ENCODE data around the gene MARCHF3.
"Not testable (repeated sequence)": the region's sequence is repeated elsewhere in the genome, so short reads cannot be mapped to it uniquely, and the experiment has no call there.

The MARCHF3 gene

GRCh38 chr5:127026166-127026565 is 4.2 kb downstream of the MARCHF3 start:
- no peak overlapping the region for H3K27ac ChIP-seq (ENCODE audit: low read length)
- no peak overlapping the region for H3K9ac ChIP-seq (ENCODE audit: low read length in 2 of 2)
- peaks cover 4% of the 10 kb centered on the region for H3K4me1 ChIP-seq (ENCODE audit: control insufficient read depth, insufficient read depth, low read length)
- H3K9me3 ChIP-seq (ENCODE audit: control insufficient read depth in 2 of 2, low read length in 2 of 2) = no peaks in the 10 kb centered on the region
- H3K27me3 ChIP-seq (ENCODE audit: control insufficient read depth in 1 of 2, insufficient read depth in 2 of 2, low read length in 2 of 2) = no peaks in the 10 kb centered on the region
- H3K36me3 ChIP-seq (ENCODE audit: control insufficient read depth in 2 of 2, insufficient read depth in 2 of 2, low read length in 2 of 2) = no peaks in the 10 kb centered on the region
- H3K4me3 ChIP-seq (ENCODE audit: low read length in 2 of 2) = no peak overlapping the region

DNA sequence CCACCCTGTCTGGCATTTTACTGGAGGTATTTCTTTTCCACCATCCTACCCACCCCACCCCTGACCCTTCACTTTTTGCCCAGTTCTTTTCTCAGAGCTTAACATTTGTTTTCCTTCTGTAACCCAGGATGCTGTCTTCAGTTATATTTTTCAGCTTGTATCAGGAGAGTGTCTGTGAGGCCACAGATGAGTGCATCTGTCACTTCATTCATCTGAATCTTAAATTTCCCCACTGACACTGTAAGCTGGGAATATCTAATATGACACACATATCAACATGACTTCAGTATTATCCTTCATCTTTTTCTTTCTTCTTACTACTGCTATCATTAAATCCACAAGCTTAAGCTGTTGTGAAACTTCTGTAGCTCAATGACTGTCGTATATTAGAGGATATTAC is 4.9 kb downstream of the MARCHF3 start:
- Histone ChIP-seq H3K27me3 (ENCODE audit: control insufficient read depth in 1 of 2, insufficient read depth in 2 of 2, low read length in 2 of 2) (no peaks in the 10 kb centered on the region), H3K9ac (ENCODE audit: low read length in 2 of 2) (no peak overlapping the region), H3K27ac (ENCODE audit: low read length) (no peak overlapping the region), H3K4me3 (ENCODE audit: low read length in 2 of 2) (no peak overlapping the region), H3K9me3 (ENCODE audit: control insufficient read depth in 2 of 2, low read length in 2 of 2) (no peaks in the 10 kb centered on the region), H3K4me1 (ENCODE audit: control insufficient read depth, insufficient read depth, low read length) (peaks cover 4% of the 10 kb centered on the region), H3K36me3 (ENCODE audit: control insufficient read depth in 2 of 2, insufficient read depth in 2 of 2, low read length in 2 of 2) (no peaks in the 10 kb centered on the region)

DNA sequence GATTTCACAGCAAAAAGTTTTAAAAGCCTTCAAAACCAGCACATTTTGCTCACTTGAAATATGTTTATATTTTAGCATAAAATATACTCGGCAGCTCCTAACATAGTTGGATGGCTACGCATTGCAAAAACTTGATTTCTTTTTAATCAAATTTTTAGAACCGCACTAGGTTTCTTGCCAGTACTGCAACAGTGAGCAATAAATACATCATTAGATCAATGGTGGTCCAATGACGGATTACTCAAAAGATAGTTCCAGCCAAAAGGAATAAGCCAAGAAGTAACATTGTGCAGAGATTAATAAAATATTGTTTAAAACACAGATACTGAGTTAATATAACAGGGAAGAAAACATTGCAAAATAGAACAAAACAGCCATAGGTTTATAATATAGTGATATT is 5.5 kb downstream of the MARCHF3 start:
- peaks cover 4% of the 10 kb centered on the region for H3K4me1 ChIP-seq (ENCODE audit: control insufficient read depth, insufficient read depth, low read length)
- no peaks in the 10 kb centered on the region for H3K9me3 ChIP-seq (ENCODE audit: control insufficient read depth in 2 of 2, low read length in 2 of 2)
- H3K36me3 ChIP-seq (ENCODE audit: control insufficient read depth in 2 of 2, insufficient read depth in 2 of 2, low read length in 2 of 2) = no peaks in the 10 kb centered on the region
- no peak overlapping the region for H3K27ac ChIP-seq (ENCODE audit: low read length)
- no peak overlapping the region for H3K9ac ChIP-seq (ENCODE audit: low read length in 2 of 2)
- H3K27me3 ChIP-seq (ENCODE audit: control insufficient read depth in 1 of 2, insufficient read depth in 2 of 2, low read length in 2 of 2) = no peaks in the 10 kb centered on the region
- H3K4me3 ChIP-seq (ENCODE audit: low read length in 2 of 2) = no peak overlapping the region

GRCh38 chr5:127023552-127024191 is 6.7 kb downstream of the MARCHF3 start:
- H3K9me3 ChIP-seq (ENCODE audit: control insufficient read depth in 2 of 2, low read length in 2 of 2); H3K9ac ChIP-seq (ENCODE audit: low read length in 2 of 2); H3K4me1 ChIP-seq (ENCODE audit: control insufficient read depth, insufficient read depth, low read length); H3K36me3 ChIP-seq (ENCODE audit: control insufficient read depth in 2 of 2, insufficient read depth in 2 of 2, low read length in 2 of 2); H3K27me3 ChIP-seq (ENCODE audit: control insufficient read depth in 1 of 2, insufficient read depth in 2 of 2, low read length in 2 of 2); H3K27ac ChIP-seq (ENCODE audit: low read length); H3K4me3 ChIP-seq (ENCODE audit: low read length in 2 of 2): not testable (repeated sequence)

- Histone ChIP-seq H3K9me3 (ENCODE audit: control insufficient read depth in 2 of 2, low read length in 2 of 2) (no peaks in the 10 kb centered on the region), H3K4me1 (ENCODE audit: control insufficient read depth, insufficient read depth, low read length) (no peaks in the 10 kb centered on the region), H3K27ac (ENCODE audit: low read length) (no peak overlapping the region), H3K36me3 (ENCODE audit: control insufficient read depth in 2 of 2, insufficient read depth in 2 of 2, low read length in 2 of 2) (no peaks in the 10 kb centered on the region), H3K27me3 (ENCODE audit: control insufficient read depth in 1 of 2, insufficient read depth in 2 of 2, low read length in 2 of 2) (no peaks in the 10 kb centered on the region), H3K4me3 (ENCODE audit: low read length in 2 of 2) (no peak overlapping the region), H3K9ac (ENCODE audit: low read length in 2 of 2) (no peak overlapping the region)
Measured at GRCh38 chr5:127022846-127023245, 7.5 kb downstream of the MARCHF3 start.

- no peaks in the 10 kb centered on the region for H3K4me1 ChIP-seq (ENCODE audit: control insufficient read depth, insufficient read depth, low read length)
- H3K9me3 ChIP-seq (ENCODE audit: control insufficient read depth in 2 of 2, low read length in 2 of 2) = no peaks in the 10 kb centered on the region
- H3K4me3 ChIP-seq (ENCODE audit: low read length in 2 of 2) = no peak overlapping the region
- H3K27me3 ChIP-seq (ENCODE audit: control insufficient read depth in 1 of 2, insufficient read depth in 2 of 2, low read length in 2 of 2) = no peaks in the 10 kb centered on the region
- no peaks in the 10 kb centered on the region for H3K36me3 ChIP-seq (ENCODE audit: control insufficient read depth in 2 of 2, insufficient read depth in 2 of 2, low read length in 2 of 2)
- no peak overlapping the region for H3K27ac ChIP-seq (ENCODE audit: low read length)
- no peak overlapping the region for H3K9ac ChIP-seq (ENCODE audit: low read length in 2 of 2)
Measured at GRCh38 chr5:127019928-127020327, 10.4 kb downstream of the MARCHF3 start.

GRCh38 chr5:127016722-127017121 is 13.6 kb downstream of the MARCHF3 start:
- H3K4me3 ChIP-seq (ENCODE audit: low read length in 2 of 2) = not testable (repeated sequence)

DNA sequence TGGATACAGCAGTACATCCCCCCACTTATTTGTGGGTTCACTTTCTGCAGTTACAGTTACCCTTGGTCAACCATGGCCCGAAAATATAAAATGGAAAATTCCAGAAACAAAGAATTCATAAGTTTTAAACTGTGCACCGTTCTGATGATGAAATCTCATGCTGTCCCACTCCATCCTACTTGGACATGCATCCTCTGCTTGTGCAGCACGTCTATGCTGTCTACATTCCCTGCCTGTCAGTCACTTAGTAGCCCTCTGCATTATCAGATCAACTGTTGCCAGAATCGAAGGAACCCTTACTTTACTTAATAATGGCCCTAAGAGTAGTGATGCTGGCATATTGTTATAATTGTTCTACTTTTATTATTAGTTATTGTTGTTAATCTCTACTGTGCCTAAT is 14.6 kb downstream of the MARCHF3 start:
- no peak overlapping the region for H3K9ac ChIP-seq (ENCODE audit: low read length in 2 of 2)
- no peaks in the 10 kb centered on the region for H3K4me1 ChIP-seq (ENCODE audit: control insufficient read depth, insufficient read depth, low read length)
- no peaks in the 10 kb centered on the region for H3K36me3 ChIP-seq (ENCODE audit: control insufficient read depth in 2 of 2, insufficient read depth in 2 of 2, low read length in 2 of 2)
- no peaks in the 10 kb centered on the region for H3K9me3 ChIP-seq (ENCODE audit: control insufficient read depth in 2 of 2, low read length in 2 of 2)
- no peak overlapping the region for H3K4me3 ChIP-seq (ENCODE audit: low read length in 2 of 2)
- no peak overlapping the region for H3K27ac ChIP-seq (ENCODE audit: low read length)
- no peaks in the 10 kb centered on the region for H3K27me3 ChIP-seq (ENCODE audit: control insufficient read depth in 1 of 2, insufficient read depth in 2 of 2, low read length in 2 of 2)

More at GRCh38 chr5:127016722-127017121, 13.6 kb downstream of the MARCHF3 start:
- H3K9me3 ChIP-seq (ENCODE audit: control insufficient read depth in 2 of 2, low read length in 2 of 2); H3K4me1 ChIP-seq (ENCODE audit: control insufficient read depth, insufficient read depth, low read length); H3K27ac ChIP-seq (ENCODE audit: low read length); H3K27me3 ChIP-seq (ENCODE audit: control insufficient read depth in 1 of 2, insufficient read depth in 2 of 2, low read length in 2 of 2); H3K36me3 ChIP-seq (ENCODE audit: control insufficient read depth in 2 of 2, insufficient read depth in 2 of 2, low read length in 2 of 2); H3K9ac ChIP-seq (ENCODE audit: low read length in 2 of 2): not testable (repeated sequence)

GRCh38 chr5:127014573-127014972 is 15.8 kb downstream of the MARCHF3 start:
- Histone ChIP-seq H3K4me3 (ENCODE audit: low read length in 2 of 2) (no peak overlapping the region), H3K27me3 (ENCODE audit: control insufficient read depth in 1 of 2, insufficient read depth in 2 of 2, low read length in 2 of 2) (no peaks in the 10 kb centered on the region), H3K9ac (ENCODE audit: low read length in 2 of 2) (no peak overlapping the region), H3K27ac (ENCODE audit: low read length) (no peak overlapping the region), H3K36me3 (ENCODE audit: control insufficient read depth in 2 of 2, insufficient read depth in 2 of 2, low read length in 2 of 2) (no peaks in the 10 kb centered on the region), H3K9me3 (ENCODE audit: control insufficient read depth in 2 of 2, low read length in 2 of 2) (no peaks in the 10 kb centered on the region), H3K4me1 (ENCODE audit: control insufficient read depth, insufficient read depth, low read length) (no peaks in the 10 kb centered on the region)

GRCh38 chr5:127013407-127013806 is 17.0 kb downstream of the MARCHF3 start:
- Histone ChIP-seq H3K9me3 (ENCODE audit: control insufficient read depth in 2 of 2, low read length in 2 of 2) (no peaks in the 10 kb centered on the region), H3K27ac (ENCODE audit: low read length) (no peak overlapping the region), H3K4me1 (ENCODE audit: control insufficient read depth, insufficient read depth, low read length) (no peaks in the 10 kb centered on the region), H3K36me3 (ENCODE audit: control insufficient read depth in 2 of 2, insufficient read depth in 2 of 2, low read length in 2 of 2) (no peaks in the 10 kb centered on the region), H3K4me3 (ENCODE audit: low read length in 2 of 2) (no peak overlapping the region), H3K9ac (ENCODE audit: low read length in 2 of 2) (no peak overlapping the region), H3K27me3 (ENCODE audit: control insufficient read depth in 1 of 2, insufficient read depth in 2 of 2, low read length in 2 of 2) (no peaks in the 10 kb centered on the region)

GRCh38 chr5:127012916-127013315 is 17.4 kb downstream of the MARCHF3 start:
- Histone ChIP-seq H3K9me3 (ENCODE audit: control insufficient read depth in 2 of 2, low read length in 2 of 2) (no peaks in the 10 kb centered on the region), H3K27ac (ENCODE audit: low read length) (no peak overlapping the region), H3K4me3 (ENCODE audit: low read length in 2 of 2) (no peak overlapping the region), H3K27me3 (ENCODE audit: control insufficient read depth in 1 of 2, insufficient read depth in 2 of 2, low read length in 2 of 2) (no peaks in the 10 kb centered on the region), H3K4me1 (ENCODE audit: control insufficient read depth, insufficient read depth, low read length) (no peaks in the 10 kb centered on the region), H3K36me3 (ENCODE audit: control insufficient read depth in 2 of 2, insufficient read depth in 2 of 2, low read length in 2 of 2) (no peaks in the 10 kb centered on the region), H3K9ac (ENCODE audit: low read length in 2 of 2) (no peak overlapping the region)

All from stomach smooth muscle (tissue), 2 donors.